H1 (cell line): ENCODE measurements around the gene SRRM5.

Experiments
- RAD21 ChIP-seq, 2 experiments: IDR thresholded peaks in 1 of 2; conservative IDR thresholded peaks in 1 of 2; 2 replicates each; pipeline ENCODE4 v1.6.1; 2011; ENCODE audit warnings: low read depth in 2 of 2, low read length in 2 of 2, improper control_type of control experiment in 1 of 2, inconsistent platforms in 1 of 2, mild to moderate bottlenecking in 1 of 2, moderate library complexity in 1 of 2
- TF ChIP-seq, protein P1 (sequence below), 3 experiments: IDR thresholded peaks; 1 replicate in 2 of 3; 2 replicates in 1 of 3; pipeline versions ENCODE4 v1.5.1 to v1.6.1; 2011; ENCODE audit warnings: low read length in 3 of 3, mild to moderate bottlenecking in 3 of 3, inconsistent platforms in 2 of 3, low read depth in 1 of 3, moderate library complexity in 1 of 3; ENCODE audit not compliant: insufficient read depth in 1 of 3; ENCODE audit errors: control extremely low read depth in 1 of 3
- TF ChIP-seq, protein P2 (sequence below): IDR thresholded peaks from 2 replicates; pipeline ENCODE4 v1.6.1; 2011; ENCODE audit warnings: low read depth, mild to moderate bottlenecking, low read length; ENCODE audit not compliant: insufficient read depth

DNA sequence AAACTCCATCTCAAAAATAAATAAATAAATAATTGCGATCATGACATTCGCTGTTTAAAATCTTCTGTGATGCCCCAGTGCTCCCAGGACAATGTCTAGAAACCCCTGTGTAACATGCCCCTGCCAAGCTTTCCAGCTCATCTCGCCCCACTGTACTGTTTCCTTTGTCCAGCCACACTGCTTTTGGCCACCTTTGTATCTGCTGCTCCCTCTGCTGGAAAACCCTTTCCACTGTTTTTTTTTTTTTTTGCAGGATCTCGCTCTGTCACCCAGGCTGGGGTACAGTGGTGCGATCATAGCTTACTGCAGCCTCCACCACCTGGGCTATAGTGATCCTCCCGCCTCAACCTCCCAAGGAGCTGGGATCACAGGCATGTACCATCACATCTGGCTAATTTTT, 50.6 kb downstream of the SRRM5 start:
- TF ChIP-seq, protein P1, sequence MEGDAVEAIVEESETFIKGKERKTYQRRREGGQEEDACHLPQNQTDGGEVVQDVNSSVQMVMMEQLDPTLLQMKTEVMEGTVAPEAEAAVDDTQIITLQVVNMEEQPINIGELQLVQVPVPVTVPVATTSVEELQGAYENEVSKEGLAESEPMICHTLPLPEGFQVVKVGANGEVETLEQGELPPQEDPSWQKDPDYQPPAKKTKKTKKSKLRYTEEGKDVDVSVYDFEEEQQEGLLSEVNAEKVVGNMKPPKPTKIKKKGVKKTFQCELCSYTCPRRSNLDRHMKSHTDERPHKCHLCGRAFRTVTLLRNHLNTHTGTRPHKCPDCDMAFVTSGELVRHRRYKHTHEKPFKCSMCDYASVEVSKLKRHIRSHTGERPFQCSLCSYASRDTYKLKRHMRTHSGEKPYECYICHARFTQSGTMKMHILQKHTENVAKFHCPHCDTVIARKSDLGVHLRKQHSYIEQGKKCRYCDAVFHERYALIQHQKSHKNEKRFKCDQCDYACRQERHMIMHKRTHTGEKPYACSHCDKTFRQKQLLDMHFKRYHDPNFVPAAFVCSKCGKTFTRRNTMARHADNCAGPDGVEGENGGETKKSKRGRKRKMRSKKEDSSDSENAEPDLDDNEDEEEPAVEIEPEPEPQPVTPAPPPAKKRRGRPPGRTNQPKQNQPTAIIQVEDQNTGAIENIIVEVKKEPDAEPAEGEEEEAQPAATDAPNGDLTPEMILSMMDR (IDR thresholded peaks at IDR 0.05; ENCODE audit: control extremely low read depth in 1 of 3, insufficient read depth in 1 of 3, low read depth in 1 of 3, low read length in 3 of 3), result peak; percentile 27 to 57 (median 40)
- TF ChIP-seq RAD21 (IDR thresholded peaks at IDR 0.05 in 1 of 2, conservative IDR thresholded peaks at IDR 0.05 in 1 of 2; ENCODE audit: low read depth in 2 of 2, low read length in 2 of 2), result peak; percentile 28 to 41
- TF ChIP-seq, protein P2, sequence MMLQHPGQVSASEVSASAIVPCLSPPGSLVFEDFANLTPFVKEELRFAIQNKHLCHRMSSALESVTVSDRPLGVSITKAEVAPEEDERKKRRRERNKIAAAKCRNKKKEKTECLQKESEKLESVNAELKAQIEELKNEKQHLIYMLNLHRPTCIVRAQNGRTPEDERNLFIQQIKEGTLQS, result no peak
